OCI-LY7 (cell line): ENCODE data around the gene C12orf60. TPM values are rescaled to one million over a fixed set of nuclear protein-coding genes. Genes with fewer than 3 reads are reported as not detected.

Source experiments
- BruUV-seq: library from RNA; stranded (reverse); fragments of 400-500 nt; replicated peaks from 2 replicates; lab custom pipeline; 2021; lab: Mats Ljungman, UMichigan
- CTCF ChIA-PET: fragments of 300-600 bp; sonication (Branson Sonifier 250); formaldehyde crosslinking; loops from one replicate; lab custom pipeline; 2022; ENCODE audit warnings: antibody characterized with exemption; ENCODE audit not compliant: unreplicated experiment; lab: Charles Lee
- POLR2A ChIA-PET: fragments of 300-600 bp; sonication (Branson Sonifier 250); formaldehyde crosslinking; loops from one replicate; lab custom pipeline; 2022; ENCODE audit warnings: antibody characterized with exemption; lab: Charles Lee
- DNase-seq: peaks from one replicate; pipeline ENCODE4 v3.0.0-alpha.2; 2015; ENCODE audit warnings: low spot score
- H2AFZ ChIP-seq: fragments of 200-600 bp; sonication (generic), shearing (Covaris generic); 2 replicates; pipeline ENCODE4 v1.6.1; 2014; ENCODE audit warnings: mild to moderate bottlenecking, antibody characterized with exemption, low read length, moderate library complexity
- H3K27ac ChIP-seq: fragments of 200-600 bp; sonication (generic); 2 replicates; pipeline ENCODE4 v1.5.1; 2014; ENCODE audit warnings: mixed run types, low read depth, mild to moderate bottlenecking, moderate library complexity, low read length, inconsistent platforms; ENCODE audit not compliant: poor library complexity, severe bottlenecking
- H3K36me3 ChIP-seq: fragments of 200-600 bp; sonication (generic); 2 replicates; pipeline ENCODE4 v1.6.1; 2014; ENCODE audit warnings: mild to moderate bottlenecking, antibody characterized with exemption, low read length, moderate library complexity, mixed read lengths; ENCODE audit not compliant: insufficient read depth
- H3K4me1 ChIP-seq: fragments of 200-600 bp; sonication (generic); 2 replicates; pipeline ENCODE4 v1.5.1; 2014; ENCODE audit warnings: mild to moderate bottlenecking, low read length; ENCODE audit not compliant: insufficient read depth, poor library complexity, severe bottlenecking
- H3K4me2 ChIP-seq: fragments of 200-600 bp; sonication (generic); 2 replicates; pipeline ENCODE4 v1.6.1; 2014; ENCODE audit warnings: mild to moderate bottlenecking, low read length
- H3K4me3 ChIP-seq: fragments of 200-600 bp; sonication (generic); 2 replicates; pipeline ENCODE4 v1.5.1; 2014; ENCODE audit warnings: mild to moderate bottlenecking, low read depth, low read length; ENCODE audit not compliant: poor library complexity, severe bottlenecking
- H3K79me2 ChIP-seq: fragments of 200-600 bp; sonication (generic); 2 replicates; pipeline ENCODE4 v1.6.1; 2016; ENCODE audit warnings: low read depth, mild to moderate bottlenecking, low read length, moderate library complexity, mixed read lengths; ENCODE audit not compliant: insufficient read depth
- H3K9me2 ChIP-seq: fragments of 200-600 bp; sonication (generic); 2 replicates; pipeline ENCODE4 v1.6.1; 2016; ENCODE audit warnings: mild to moderate bottlenecking, low read length, mixed read lengths; ENCODE audit not compliant: insufficient read depth
- H3K9me3 ChIP-seq: fragments of 200-600 bp; sonication (generic); 2 replicates; pipeline ENCODE4 v1.6.1; 2014; ENCODE audit warnings: mild to moderate bottlenecking, mixed run types, low read length, mixed read lengths
- H4K20me1 ChIP-seq: fragments of 200-600 bp; sonication (generic); 2 replicates; pipeline ENCODE4 v1.6.1; 2014; ENCODE audit warnings: mild to moderate bottlenecking, antibody characterized with exemption, low read length, moderate library complexity, mixed read lengths; ENCODE audit not compliant: insufficient read depth
- CTCF ChIP-seq: fragments of 200-600 bp; sonication (generic); conservative IDR thresholded peaks from 2 replicates; pipeline ENCODE4 v1.5.1; 2014; ENCODE audit warnings: mild to moderate bottlenecking, antibody characterized with exemption, low read length, moderate library complexity, mixed read lengths
- EZH2phosphoT487 ChIP-seq: fragments of 200-600 bp; sonication (generic); IDR thresholded peaks from 2 replicates; pipeline ENCODE4 v1.6.1; 2018; ENCODE audit warnings: low read depth, borderline replicate concordance, mild to moderate bottlenecking, mixed run types, antibody characterized with exemption, low read length, moderate library complexity, mixed read lengths
- intact Hi-C: fragments of 100-400 bp; cut with micrococcal nuclease; formaldehyde crosslinking; loops from one replicate; pipeline ENCODE4 v1.10.0; 2022; ENCODE audit not compliant: unreplicated experiment
- total RNA-seq, 2 experiments: library from RNA; depleted of rRNA in 1 of 2; stranded (reverse); fragments of >200 nt in 1 of 2; shearing (Covaris generic) in 1 of 2; gene quantifications; 2 replicates each; pipeline ENCODE4 v1.2.3, GENCODE V29; 2014 to 2022

C12orf60 gene
- total RNA-seq, 2 experiments from 2014 or later = 2.8 to 3.4 TPM

GRCh38 chr12:14853961-14854360 is 50.5 kb downstream of the C12orf60 start:
- Histone ChIP-seq H3K9me3 (peaks cover 6% of the 10 kb centered on the region; the same call in 1 of the 2 replicates), H3K4me2 (no peak overlapping the region), H4K20me1 (no peaks in the 10 kb centered on the region), H3K4me3 (no peak overlapping the region), H3K9me2 (no peaks in the 10 kb centered on the region), H3K4me1 (peaks cover 32% of the 10 kb centered on the region), H3K27ac (no peak overlapping the region), H2AFZ (0 out of 2 replicates have a peak overlapping the region, but pooled peaks have one; percentile 90), H3K79me2 (no peaks in the 10 kb centered on the region), H3K36me3 (no peaks in the 10 kb centered on the region)
- ChIA-PET POLR2A (interaction anchor here (0.5 to 3.0 kb wide), 3 partner anchors 20 to 137 kb away, joined by 3 to 13 read pairs (median 5); no protein-coding TSS in a partner anchor), CTCF (no interaction called here)
- BruUV-seq = no TSS peak
- TF ChIP-seq CTCF (no peak), EZH2phosphoT487 (no peak)
- intact Hi-C loops = no loop called here
- DNase-seq = no peak

GRCh38 chr12:14854586-14855183 is 51.2 kb downstream of the C12orf60 start:
- H3K79me2 ChIP-seq = no peaks in the 10 kb centered on the region
- H3K9me2 ChIP-seq = no peaks in the 10 kb centered on the region
- TF ChIP-seq EZH2phosphoT487 = no peak
- peak; percentile 41; the same call in 1 of the 2 replicates for TF ChIP-seq CTCF
- intact Hi-C loops = no loop called here
- ChIA-PET CTCF (no interaction called here), POLR2A (interaction anchor here (0.8 to 3.0 kb wide), 5 partner anchors 20 to 136 kb away, joined by 3 to 13 read pairs (median 5); no protein-coding TSS in a partner anchor)
- H4K20me1 ChIP-seq = no peaks in the 10 kb centered on the region
- no TSS peak for BruUV-seq
- H3K4me2 ChIP-seq = peak overlapping the region; percentile 65
- peak overlapping the region; percentile 90 for H2AFZ ChIP-seq
- H3K4me3 ChIP-seq = peak overlapping the region; percentile 13
- H3K36me3 ChIP-seq = no peaks in the 10 kb centered on the region
- H3K9me3 ChIP-seq = peaks cover 8% of the 10 kb centered on the region; the same call in 1 of the 2 replicates
- DNase-seq = peak; percentile 64
- H3K4me1 ChIP-seq = peaks cover 32% of the 10 kb centered on the region
- peak overlapping the region; percentile 48 for H3K27ac ChIP-seq

DNA sequence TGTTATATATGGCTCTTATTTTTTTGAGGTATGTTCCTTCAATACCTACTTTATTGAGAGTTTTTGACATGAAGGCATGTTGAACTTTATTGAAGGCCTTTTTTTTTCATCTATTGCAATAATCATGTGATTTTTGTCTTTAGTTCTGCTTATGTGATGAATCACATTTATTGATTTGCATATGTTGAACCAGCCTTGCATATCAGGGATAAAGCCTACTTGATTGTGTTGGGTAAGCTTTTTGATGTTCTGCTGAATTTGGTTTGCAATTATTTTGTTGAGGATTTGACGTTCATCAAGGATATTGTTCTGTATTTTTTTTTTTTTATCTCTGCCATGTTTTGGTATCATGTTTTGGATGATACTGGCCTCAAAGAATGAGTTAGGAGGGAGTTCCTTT is 55.0 kb downstream of the C12orf60 start:
- POLR2A ChIA-PET = interaction anchor here (0.7 to 2.0 kb wide), 4 partner anchors 10 to 20 kb away, joined by 4 to 7 read pairs (median 6); no protein-coding TSS in a partner anchor
- no TSS peak for BruUV-seq
- H3K79me2 ChIP-seq = no peaks in the 10 kb centered on the region

More for the DNA sequence above, 55.0 kb downstream of the C12orf60 start:
- Histone ChIP-seq H3K36me3 (no peaks in the 10 kb centered on the region), H3K4me1 (peaks cover 32% of the 10 kb centered on the region), H3K4me2 (no peak overlapping the region), H3K9me3 (peaks cover 15% of the 10 kb centered on the region; the same call in 1 of the 2 replicates), H2AFZ (peak overlapping the region; percentile 60), H4K20me1 (no peaks in the 10 kb centered on the region), H3K4me3 (no peak overlapping the region), H3K9me2 (no peaks in the 10 kb centered on the region), H3K27ac (no peak overlapping the region)
- CTCF ChIA-PET = no interaction called here
- TF ChIP-seq EZH2phosphoT487 (no peak), CTCF (no peak)
- no peak for DNase-seq
- intact Hi-C loops = no loop called here
